H1 (cell line): Measurements from ENCODE around the gene VPS13C. TPM values are rescaled to one million over a fixed set of nuclear protein-coding genes. Genes with fewer than 3 reads are reported as not detected.

ENCODE experiments used
- CTCF ChIA-PET: fragments of 300-600 bp; sonication (Branson Sonifier 250); formaldehyde crosslinking; loops from one replicate; lab custom pipeline; 2021; ENCODE audit not compliant: partially characterized antibody; lab: Charles Lee
- POLR2A ChIA-PET: fragments of 300-600 bp; sonication (Branson Sonifier 250); formaldehyde crosslinking; loops from one replicate; lab custom pipeline; 2021; ENCODE audit warnings: inconsistent platforms; ENCODE audit not compliant: partially characterized antibody; lab: Charles Lee
- DNase-seq, 2 experiments: peaks; one replicate each; pipeline versions ENCODE4 v3.0.0 to v3.0.0-alpha.2; 2010 to 2022; ENCODE audit warnings: low spot score in 2 of 2, low read depth in 1 of 2, mixed read lengths in 1 of 2
- FAIRE-seq: peaks from 2 replicates; lab custom pipeline; 2011; peaks lifted over from hg19 to GRCh38; lab: Jason Lieb, UNC
- H2AFZ ChIP-seq: 2 replicates; pipeline ENCODE4 v1.8.1; 2012; ENCODE audit warnings: low read length, inconsistent platforms
- H2AK5ac ChIP-seq: 2 replicates; pipeline ENCODE4 v1.6.1; 2013; ENCODE audit warnings: low read depth, low read length
- H2BK120ac ChIP-seq: replicated peaks from 2 replicates; pipeline ENCODE3; 2013; ENCODE audit warnings: low read depth, low read length, inconsistent platforms
- H2BK12ac ChIP-seq: 2 replicates; pipeline ENCODE4 v1.6.1; 2013; ENCODE audit warnings: low read depth, low read length
- H2BK15ac ChIP-seq: 2 replicates; pipeline ENCODE4 v1.6.1; 2013; ENCODE audit warnings: low read length
- H2BK20ac ChIP-seq: 2 replicates; pipeline ENCODE4 v1.6.1; 2013; ENCODE audit warnings: low read length
- H2BK5ac ChIP-seq: 2 replicates; pipeline ENCODE4 v1.6.1; 2013; ENCODE audit warnings: low read depth, low read length
- H3K14ac ChIP-seq: 2 replicates; pipeline ENCODE4 v1.6.1; 2013; ENCODE audit warnings: inconsistent platforms; ENCODE audit not compliant: insufficient read length
- H3K18ac ChIP-seq: 2 replicates; pipeline ENCODE4 v1.6.1; 2013; ENCODE audit warnings: low read length; ENCODE audit errors: extremely low read depth
- H3K23ac ChIP-seq: 2 replicates; pipeline ENCODE4 v1.6.1; 2013; ENCODE audit warnings: inconsistent platforms; ENCODE audit not compliant: insufficient read length
- H3K23me2 ChIP-seq: 2 replicates; pipeline ENCODE4 v1.6.1; 2013; ENCODE audit warnings: low read depth, low read length
- H3K27ac ChIP-seq: 2 replicates; pipeline ENCODE4 v1.6.1; 2011; ENCODE audit warnings: low read depth, low read length, inconsistent platforms
- H3K27me3 ChIP-seq, 4 experiments: replicated peaks in 1 of 4; 1 replicate in 1 of 4; 2 replicates in 3 of 4; pipeline versions ENCODE4 v1.6.1 to v1.8.1; 2011 to 2013; ENCODE audit warnings: low read length in 3 of 4, mild to moderate bottlenecking in 3 of 4, inconsistent platforms in 2 of 4, mixed read lengths in 2 of 4, moderate library complexity in 1 of 4; ENCODE audit not compliant: control insufficient read depth in 3 of 4, insufficient read depth in 3 of 4; ENCODE audit errors: extremely low read depth in 1 of 4
- H3K36me3 ChIP-seq, 4 experiments: 2 replicates each; pipeline versions ENCODE4 v1.6.1 to v1.8.1; 2011 to 2013; ENCODE audit warnings: mild to moderate bottlenecking in 4 of 4, low read length in 3 of 4, moderate library complexity in 2 of 4, control low read depth in 1 of 4, inconsistent platforms in 1 of 4; ENCODE audit not compliant: insufficient read depth in 4 of 4, control insufficient read depth in 2 of 4
- H3K4ac ChIP-seq: replicated peaks from 2 replicates; pipeline ENCODE3; 2013; ENCODE audit warnings: low read length, low read depth, mixed read lengths, inconsistent platforms; ENCODE audit not compliant: insufficient read length
- H3K4me1 ChIP-seq, 4 experiments: replicated peaks in 1 of 4; 1 replicate in 1 of 4; 2 replicates in 3 of 4; pipeline versions ENCODE4 v1.6.1 to v1.8.1; 2011 to 2013; ENCODE audit warnings: low read length in 3 of 4, inconsistent platforms in 2 of 4, mixed read lengths in 1 of 4; ENCODE audit not compliant: insufficient read depth in 4 of 4, control insufficient read depth in 3 of 4
- H3K4me2 ChIP-seq, 2 experiments: 2 replicates each; pipeline versions ENCODE4 v1.6.1 to v1.8.1; 2011 to 2013; ENCODE audit warnings: low read depth in 2 of 2, low read length in 2 of 2, control low read depth in 1 of 2, inconsistent platforms in 1 of 2, mild to moderate bottlenecking in 1 of 2; ENCODE audit not compliant: insufficient read depth in 1 of 2
- H3K4me3 ChIP-seq, 4 experiments: fragments of 200-600, 300-600 bp in 1 of 4; sonication (generic), shearing (Covaris generic), sonication (Bioruptor Twin) in 1 of 4; 2 replicates each; pipeline versions ENCODE4 v1.5.1 to v1.8.1; 2011 to 2016; ENCODE audit warnings: low read length in 4 of 4, low read depth in 3 of 4, control low read depth in 2 of 4, inconsistent platforms in 2 of 4, mild to moderate bottlenecking in 2 of 4, mixed read lengths in 1 of 4, moderate library complexity in 1 of 4; ENCODE audit not compliant: insufficient read depth in 2 of 4; ENCODE audit errors: extremely low read depth in 1 of 4
- H3K56ac ChIP-seq: replicated peaks from 2 replicates; pipeline ENCODE3; 2013; ENCODE audit warnings: low read depth, mild to moderate bottlenecking, mixed read lengths, low read length, inconsistent platforms; ENCODE audit not compliant: insufficient read length
- H3K79me1 ChIP-seq: 2 replicates; pipeline ENCODE4 v1.6.1; 2013; ENCODE audit warnings: low read depth, low read length, control low read depth
- H3K79me2 ChIP-seq, 2 experiments: 2 replicates each; pipeline versions ENCODE4 v1.6.1 to v1.8.1; 2012 to 2013; ENCODE audit warnings: low read length in 2 of 2, mild to moderate bottlenecking in 2 of 2, inconsistent platforms in 1 of 2; ENCODE audit not compliant: insufficient read depth in 2 of 2, control insufficient read depth in 1 of 2
- H3K9ac ChIP-seq, 4 experiments: replicated peaks in 1 of 4; 1 replicate in 1 of 4; 2 replicates in 3 of 4; pipeline versions ENCODE4 v1.6.1 to v1.8.1; 2011 to 2013; ENCODE audit warnings: low read depth in 3 of 4, low read length in 3 of 4, control low read depth in 2 of 4, mild to moderate bottlenecking in 2 of 4, moderate library complexity in 2 of 4, inconsistent platforms in 1 of 4; ENCODE audit errors: extremely low read depth in 1 of 4
- H3K9me3 ChIP-seq, 2 experiments: 2 replicates each; pipeline versions ENCODE4 v1.6.1 to v1.8.1; 2012 to 2013; ENCODE audit warnings: mild to moderate bottlenecking in 2 of 2, moderate library complexity in 2 of 2, control low read depth in 1 of 2, inconsistent platforms in 1 of 2, low read depth in 1 of 2, low read length in 1 of 2, mixed read lengths in 1 of 2; ENCODE audit not compliant: insufficient read depth in 2 of 2
- H4K20me1 ChIP-seq, 2 experiments: replicated peaks in 1 of 2; 2 replicates each; pipeline versions ENCODE3 to v1.8.1; 2011 to 2013; ENCODE audit warnings: inconsistent platforms in 2 of 2, low read length in 2 of 2, mild to moderate bottlenecking in 1 of 2; ENCODE audit not compliant: insufficient read depth in 2 of 2, control insufficient read depth in 1 of 2
- H4K5ac ChIP-seq: 2 replicates; pipeline ENCODE4 v1.6.1; 2013; ENCODE audit warnings: low read length, low read depth, mixed read lengths, inconsistent platforms; ENCODE audit not compliant: insufficient read length
- H4K8ac ChIP-seq: 2 replicates; pipeline ENCODE4 v1.8.0; 2013; ENCODE audit warnings: mild to moderate bottlenecking, moderate library complexity, low read length, inconsistent platforms; ENCODE audit not compliant: insufficient read depth; ENCODE audit errors: extremely low read depth
- H4K91ac ChIP-seq: replicated peaks from 2 replicates; pipeline ENCODE3; 2013; ENCODE audit warnings: low read length, mixed read lengths, inconsistent platforms; ENCODE audit not compliant: insufficient read length
- CTCF ChIP-seq, 3 experiments: IDR thresholded peaks; 1 replicate in 2 of 3; 2 replicates in 1 of 3; pipeline versions ENCODE4 v1.5.1 to v1.6.1; 2011; ENCODE audit warnings: low read length in 3 of 3, mild to moderate bottlenecking in 3 of 3, inconsistent platforms in 2 of 3, low read depth in 1 of 3, moderate library complexity in 1 of 3; ENCODE audit not compliant: insufficient read depth in 1 of 3; ENCODE audit errors: control extremely low read depth in 1 of 3
- JUN ChIP-seq: IDR thresholded peaks from 2 replicates; pipeline ENCODE4 v1.6.1; 2011; ENCODE audit warnings: low read depth, mild to moderate bottlenecking, improper control_type of control experiment, low read length
- RFX5 ChIP-seq: IDR thresholded peaks from 2 replicates; pipeline ENCODE4 v1.6.1; 2011; ENCODE audit warnings: low read depth, low read length, improper control_type of control experiment, borderline replicate concordance
- WGBS, 2 experiments: shearing (Covaris generic) in 1 of 2; methylation state at CpG; one replicate each; pipeline versions ENCODE4 v1.1.6 to v1.1.7; 2013 to 2015; ENCODE audit warnings: low lambda C conversion rate in 2 of 2, mixed read lengths in 2 of 2, inconsistent platforms in 1 of 2, low coverage in 1 of 2, missing lambda C conversion rate in 1 of 2; ENCODE audit not compliant: insufficient replicate concordance in 2 of 2, insufficient coverage in 1 of 2, insufficient read length in 1 of 2; ENCODE audit errors: extremely low coverage in 1 of 2, missing lambda C conversion rate in 1 of 2; 5-methylcytosine and 5-hydroxymethylcytosine counted together
- polyA plus RNA-seq, 7 experiments: library from polyadenylated mRNA; depleted of rRNA in 3 of 7; stranded (reverse) in 5 of 7; unstranded in 2 of 7; fragments of >200 nt in 5 of 7; fragments of 200-250 nt in 2 of 7; gene quantifications; 1 replicate in 5 of 7; 2 replicates in 1 of 7; 4 replicates in 1 of 7; pipeline versions ENCODE4 v1.2.1 to v1.2.3, GENCODE V29; 2011 to 2013; ENCODE audit warnings: missing spikeins in 2 of 7, mixed read lengths in 2 of 7
- total RNA-seq: library from RNA; stranded (reverse); fragmentation: NEBNext Ultra II Directional; extraction: Animal tissue kit (Norgen Biotek cat#: 25700); gene quantifications from 2 replicates; pipeline ENCODE4 v1.2.1, GENCODE V29; 2021

VPS13C gene
- total and polyA plus RNA-seq, 2 of the 8 experiments (the other 6 are each of a cell fraction or from before 2014, with no cell fraction given), result 4.8 to 18.8 TPM

GRCh38 chr15:62058327-62059028, 1.8 kb downstream of the VPS13C start:
- H3K36me3 ChIP-seq, result no peaks in the 10 kb centered on the region
- H2BK20ac ChIP-seq, result no peak overlapping the region
- no peak overlapping the region for H3K27ac ChIP-seq
- CTCF ChIA-PET, result interaction anchor here (0.6 to 1.6 kb wide), 3 partner anchors 16 to 186 kb away, joined by 3 read pairs; no protein-coding TSS in a partner anchor
- H4K91ac ChIP-seq, result no peak overlapping the region
- H3K4me2 ChIP-seq, result peak overlapping the region in 1 of 2 experiments; percentile 78; a peak in 1 of 4 replicates
- no peaks in the 10 kb centered on the region for H4K20me1 ChIP-seq
- no peak overlapping the region for H3K14ac ChIP-seq
- TF ChIP-seq RFX5 (no peak), JUN (no peak), CTCF (IDR thresholded peaks at IDR 0.05; ENCODE audit: control extremely low read depth in 1 of 3, insufficient read depth in 1 of 3, low read depth in 1 of 3, low read length in 3 of 3) (no peak)
- H2BK12ac ChIP-seq, result no peak overlapping the region
- no peak overlapping the region; the same call in 1 of the 2 replicates for H2AK5ac ChIP-seq
- no peak overlapping the region for H3K9ac ChIP-seq
- no peak overlapping the region for H3K18ac ChIP-seq
- POLR2A ChIA-PET, result no interaction called here
- H2BK5ac ChIP-seq, result no peak overlapping the region
- peaks cover 7% of the 10 kb centered on the region for H3K23me2 ChIP-seq
- H2BK15ac ChIP-seq, result no peak overlapping the region
- H3K27me3 ChIP-seq, result peaks cover 0 to 8% (median 4%) of the 10 kb centered on the region in 4 experiments; a peak in 4 of 7 replicates
- no peak overlapping the region for H4K8ac ChIP-seq
- no peak overlapping the region for H2AFZ ChIP-seq
- H2BK120ac ChIP-seq, result no peak overlapping the region
- DNase-seq (no peak), FAIRE-seq (no peak)
- 92% methylated on average over 5 of the region's 5 CpGs; no CpG with 5 or more reads in 1 of the 2 experiments for WGBS, 2 experiments
- no peak overlapping the region for H3K56ac ChIP-seq
- no peak overlapping the region for H3K4ac ChIP-seq
- H3K79me1 ChIP-seq, result no peaks in the 10 kb centered on the region
- H3K9me3 ChIP-seq, result no peaks in the 10 kb centered on the region
- H3K4me1 ChIP-seq, result peaks cover 0 to 6% (median under 1%) of the 10 kb centered on the region in 4 experiments; a peak in 1 of 7 replicates
- H3K23ac ChIP-seq, result no peak overlapping the region
- no peak overlapping the region for H4K5ac ChIP-seq
- H3K4me3 ChIP-seq, result no peak overlapping the region
- H3K79me2 ChIP-seq, result peaks cover 0 to 5% of the 10 kb centered on the region in 2 experiments; a peak in 2 of 4 replicates
